GM19395 (cell line): ENCODE measurements around the gene PSMA2.
"Not testable (repeated sequence)": the region's sequence is repeated elsewhere in the genome, so short reads cannot be mapped to it uniquely, and the experiment has no call there.

ENCODE experiments used
- ATAC-seq: cut with Tn5 transposase; IDR thresholded peaks from one replicate; pipeline ENCODE4 v1.9.1; 2021; ENCODE audit warnings: mild to moderate bottlenecking, moderate library complexity; ENCODE audit not compliant: unreplicated experiment

PSMA2 gene

GRCh38 chr7:42907316-42907715 lies 24.7 kb downstream of the PSMA2 start:
- no peak for ATAC-seq

- ATAC-seq: no peak
Measured at GRCh38 chr7:42906181-42906580, 25.8 kb downstream of the PSMA2 start.

- ATAC-seq: no peak
Measured at GRCh38 chr7:42902331-42902730, 29.6 kb downstream of the PSMA2 start.

DNA sequence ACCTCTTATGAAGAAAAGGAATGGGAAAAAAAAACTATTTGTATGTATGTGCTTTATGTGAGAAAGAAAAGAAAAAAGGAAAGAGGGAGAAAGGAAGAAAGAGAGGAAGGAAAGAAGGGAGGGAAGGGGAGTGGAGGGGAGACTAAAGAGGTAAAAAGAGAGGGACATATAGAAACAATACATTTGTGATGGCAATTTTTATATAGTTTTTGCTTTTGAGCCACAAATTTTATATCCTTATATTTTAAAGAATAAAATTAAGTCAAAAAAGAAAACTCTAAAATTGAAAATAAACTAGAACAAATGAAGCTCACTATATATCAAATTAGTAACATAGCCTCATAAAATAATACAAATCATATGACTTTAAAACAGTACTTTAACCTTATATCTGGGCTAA lies 31.1 kb downstream of the PSMA2 start:
- no peak for ATAC-seq

DNA sequence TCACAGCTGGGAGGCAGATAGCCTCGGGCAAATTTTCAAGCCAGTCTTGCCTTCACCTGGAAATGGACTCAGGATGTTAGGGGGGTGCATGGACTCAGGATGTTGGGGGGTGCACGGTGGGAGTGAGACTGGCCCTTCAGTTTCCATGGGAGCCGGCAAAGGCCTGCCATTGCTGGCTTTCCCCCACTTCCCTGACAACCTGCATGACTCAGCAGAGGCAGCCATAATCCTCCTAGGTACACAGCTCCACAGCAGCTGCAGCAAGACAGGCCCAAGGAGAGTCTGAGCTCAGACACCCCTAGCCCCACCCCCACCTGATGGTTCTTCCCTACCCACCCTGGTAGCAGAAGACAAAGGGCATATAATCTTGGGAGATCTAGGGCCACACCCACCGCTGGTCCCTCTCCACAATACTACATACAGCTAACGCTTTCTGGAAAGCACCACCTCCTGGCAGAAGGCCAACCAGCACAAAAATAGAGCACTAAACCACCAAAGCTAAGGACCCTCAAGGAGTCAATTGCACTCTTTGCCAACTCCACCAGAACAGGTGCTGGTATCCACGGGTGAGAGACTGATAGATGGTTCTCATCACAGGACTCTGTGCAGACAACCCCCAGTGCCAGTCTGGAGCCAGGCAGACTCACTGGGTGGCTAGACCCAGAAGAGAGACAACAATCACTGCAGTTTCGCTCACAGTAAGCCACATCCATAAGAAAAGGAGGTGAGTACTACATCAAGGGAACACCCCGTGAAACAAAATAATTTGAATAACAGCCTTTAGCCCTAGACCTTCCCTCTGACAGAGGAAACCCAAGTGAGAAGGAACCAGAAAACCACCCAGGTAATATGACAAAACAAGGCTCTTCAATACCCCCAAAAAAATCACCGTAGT lies 38.4 kb downstream of the PSMA2 start:
- no peak for ATAC-seq

GRCh38 chr7:42886893-42887505 lies 45.0 kb downstream of the PSMA2 start:
- ATAC-seq: no peak

DNA sequence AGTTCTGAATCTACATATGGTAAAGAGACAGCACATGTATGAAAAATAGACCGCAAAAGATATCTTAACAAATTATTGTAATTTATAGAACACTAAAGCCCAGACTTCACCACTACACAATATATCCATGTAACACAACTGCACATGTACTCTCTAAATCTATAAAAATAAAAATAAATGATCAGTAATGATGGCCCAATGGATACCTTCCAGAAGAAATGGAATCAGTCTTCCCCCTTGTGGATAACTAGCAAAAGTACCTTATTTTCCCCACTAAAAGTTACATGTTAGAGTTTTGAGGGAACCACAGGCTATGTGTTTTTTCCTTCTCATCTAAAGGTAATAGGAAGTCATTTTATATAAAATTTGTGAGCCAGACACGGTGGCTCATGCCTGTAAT lies 45.8 kb downstream of the PSMA2 start:
- ATAC-seq: no peak

GRCh38 chr7:42885183-42885582 lies 46.8 kb downstream of the PSMA2 start:
- not testable (repeated sequence) for ATAC-seq

- ATAC-seq: no peak
Measured at GRCh38 chr7:42883950-42884349, 48.0 kb downstream of the PSMA2 start.

GRCh38 chr7:42880392-42880791 lies 51.6 kb downstream of the PSMA2 start:
- no peak for ATAC-seq

- ATAC-seq: no peak
Measured at GRCh38 chr7:42878303-42878702, 53.7 kb downstream of the PSMA2 start.

- ATAC-seq: no peak
Measured at GRCh38 chr7:42877862-42878261, 54.1 kb downstream of the PSMA2 start.

GRCh38 chr7:42876182-42877068 lies 55.5 kb downstream of the PSMA2 start:
- ATAC-seq: peak; percentile 92

DNA sequence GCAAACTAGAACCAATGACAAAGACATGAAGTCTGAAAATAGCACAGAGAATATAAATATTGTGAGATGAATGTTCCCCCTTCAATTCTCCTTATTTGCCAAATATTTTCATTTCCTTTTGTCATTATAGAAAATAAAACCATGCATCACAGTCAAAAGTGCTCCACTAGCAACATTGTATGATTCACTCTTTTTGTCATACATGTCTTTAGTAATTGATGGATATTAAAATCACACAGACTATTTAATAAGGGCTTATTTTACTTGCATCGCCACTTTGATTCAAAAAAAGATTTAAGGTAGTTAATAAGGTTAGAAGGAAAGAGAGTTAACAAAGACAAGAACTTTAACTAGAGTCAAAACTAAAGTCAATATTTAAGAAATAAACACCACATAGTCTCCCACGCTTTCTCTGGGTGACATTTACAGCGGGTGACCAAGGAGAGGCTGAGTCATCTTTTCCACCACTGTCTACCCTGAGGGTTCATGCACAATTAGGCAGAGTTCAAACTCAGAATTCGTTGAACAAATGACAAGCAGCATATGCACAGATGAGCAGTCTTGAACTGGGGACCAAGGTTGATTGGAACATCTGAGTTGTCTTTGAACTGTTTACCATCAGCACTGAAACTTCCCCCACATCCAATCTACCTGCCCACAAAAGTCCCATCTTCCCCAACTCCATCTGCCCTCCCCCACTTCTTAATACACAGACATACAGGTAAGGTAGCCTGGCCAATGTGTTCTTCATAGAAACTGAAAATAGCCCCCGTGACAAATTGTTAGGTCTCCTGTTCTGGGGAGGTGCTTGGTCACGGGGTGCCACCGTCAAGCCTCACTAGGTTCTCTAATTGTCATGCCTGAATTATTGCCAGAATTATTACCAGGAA lies 62.6 kb downstream of the PSMA2 start:
- peak; percentile 100 for ATAC-seq

GRCh38 chr7:42868480-42868879 lies 63.5 kb downstream of the PSMA2 start:
- no peak for ATAC-seq
